AG04450 (cell line): ENCODE measurements around the gene ATXN1. TPM values are rescaled to one million over a fixed set of nuclear protein-coding genes. Genes with fewer than 3 reads are reported as not detected.
A peak's percentile ranks its signal among the peaks of the same experiment; 100 is the strongest.

ENCODE experiments used
- CTCF ChIA-PET: fragments of 300-600, 350-600 bp; formaldehyde crosslinking; extraction: SDS; loops from one replicate; lab custom pipeline; 2022; ENCODE audit warnings: antibody characterized with exemption, inconsistent platforms; lab: Charles Lee
- POLR2A ChIA-PET: fragments of 350-600 bp; formaldehyde crosslinking; extraction: SDS; loops from one replicate; lab custom pipeline; 2021; ENCODE audit warnings: antibody characterized with exemption, inconsistent platforms; lab: Yijun Ruan, JAX
- DNase-seq: peaks from one replicate; pipeline ENCODE4 v3.0.0-alpha.2; 2011; ENCODE audit warnings: low read depth, low spot score
- H3K27ac ChIP-seq: one replicate; pipeline ENCODE4 v1.5.1; 2012; ENCODE audit warnings: low read depth, low read length, control low read depth
- H3K27me3 ChIP-seq: one replicate; pipeline ENCODE4 v1.6.0; 2012; ENCODE audit warnings: low read length; ENCODE audit not compliant: control insufficient read depth, insufficient read depth
- H3K4me3 ChIP-seq: 2 replicates; pipeline ENCODE4 v1.5.1; 2011; ENCODE audit warnings: mild to moderate bottlenecking, low read depth, low read length, control low read depth
- H3K9me3 ChIP-seq: 2 replicates; pipeline ENCODE4 v1.5.1; 2012; ENCODE audit warnings: low read length; ENCODE audit not compliant: control insufficient read depth, insufficient read depth
- CTCF ChIP-seq: IDR thresholded peaks from 2 replicates; pipeline ENCODE4 v1.5.1; 2011; ENCODE audit warnings: low read depth, low read length, control low read depth, inconsistent platforms
- polyA plus RNA-seq: library from polyadenylated mRNA; depleted of rRNA; stranded (reverse); fragments of >200 nt; gene quantifications from 2 replicates; pipeline ENCODE4 v1.2.3, GENCODE V29; 2011

ATXN1 gene
- polyA plus RNA-seq, 1 experiment, result 12.6 TPM

- POLR2A ChIA-PET, result interaction anchor here (0.6 to 1.2 kb wide), 3 partner anchors 19 to 425 kb away, joined by 3 to 4 read pairs (median 3); no protein-coding TSS in a partner anchor
- H3K27ac ChIP-seq, result peak overlapping the region; percentile 93
- CTCF ChIA-PET, result interaction anchor here (1.2 to 1.6 kb wide), 2 partner anchors 72 to 426 kb away, joined by 4 to 7 read pairs; no protein-coding TSS in a partner anchor
- H3K27me3 ChIP-seq, result no peaks in the 10 kb centered on the region
- no peak for TF ChIP-seq CTCF
- no peaks in the 10 kb centered on the region for H3K9me3 ChIP-seq
- no peak overlapping the region for H3K4me3 ChIP-seq
- peak; percentile 76 for DNase-seq
Measured at GRCh38 chr6:16337295-16337975, 423.8 kb downstream of the ATXN1 start.

- no peak for TF ChIP-seq CTCF
- POLR2A ChIA-PET, result interaction anchor here (0.6 to 1.2 kb wide), 3 partner anchors 19 to 425 kb away, joined by 3 to 4 read pairs (median 3); no protein-coding TSS in a partner anchor
- Histone ChIP-seq H3K9me3 (no peaks in the 10 kb centered on the region), H3K27ac (peak overlapping the region; percentile 93), H3K27me3 (no peaks in the 10 kb centered on the region), H3K4me3 (no peak overlapping the region)
- CTCF ChIA-PET, result interaction anchor here (1.2 to 1.6 kb wide), 2 partner anchors 73 to 426 kb away, joined by 4 to 7 read pairs; no protein-coding TSS in a partner anchor
- DNase-seq, result no peak
Measured at GRCh38 chr6:16336911-16337294, 424.4 kb downstream of the ATXN1 start.

GRCh38 chr6:16336056-16336818, 425.0 kb downstream of the ATXN1 start:
- Histone ChIP-seq H3K9me3 (no peaks in the 10 kb centered on the region), H3K27me3 (no peaks in the 10 kb centered on the region), H3K27ac (no peak overlapping the region), H3K4me3 (no peak overlapping the region)
- DNase-seq, result no peak
- TF ChIP-seq CTCF, result no peak
- CTCF ChIA-PET, result interaction anchor here (1.6 kb wide), 1 partner anchor 427 kb away, joined by 7 read pairs; no protein-coding TSS in a partner anchor
- POLR2A ChIA-PET, result no interaction called here

- peak overlapping the region; percentile 68 for H3K27ac ChIP-seq
- DNase-seq, result no peak
- H3K27me3 ChIP-seq, result no peaks in the 10 kb centered on the region
- ChIA-PET CTCF (interaction anchor here (5.8 kb wide), 1 partner anchor 428 kb away, joined by 38 read pairs; the partner anchor contains the start of gene ATXN1), POLR2A (interaction anchor here (1.0 to 1.2 kb wide), 2 partner anchors 136 to 424 kb away, joined by 4 to 5 read pairs; no protein-coding TSS in a partner anchor)
- H3K4me3 ChIP-seq, result no peak overlapping the region
- no peak for TF ChIP-seq CTCF
- no peaks in the 10 kb centered on the region for H3K9me3 ChIP-seq
Measured at GRCh38 chr6:16335176-16335575, 426.1 kb downstream of the ATXN1 start.
